HepG2 (cell line): ENCODE results near the gene GPALPP1.

Experiments
- CTCF ChIP-seq: sonication (generic); formaldehyde crosslinking; IDR thresholded peaks from 2 replicates; pipeline ENCODE4 v1.5.0; 2020; ENCODE audit warnings: mild to moderate bottlenecking, missing genetic modification reagents, moderate library complexity
- FOXC1 ChIP-seq: sonication (generic); formaldehyde crosslinking; IDR thresholded peaks from 2 replicates; pipeline ENCODE4 v1.8.0; 2022; ENCODE audit warnings: mild to moderate bottlenecking, missing genetic modification reagents, borderline replicate concordance
- PRPF4 ChIP-seq: fragments of 200-400 bp; formaldehyde crosslinking; IDR thresholded peaks from 2 replicates; pipeline ENCODE4 v1.6.1; 2016; ENCODE audit warnings: low read length, low read depth; ENCODE audit not compliant: poor library complexity, severe bottlenecking
- RELA ChIP-seq: sonication (generic); formaldehyde crosslinking; IDR thresholded peaks from 2 replicates; pipeline ENCODE4 v1.4.0; 2020; ENCODE audit warnings: missing genetic modification reagents
- SMAD3 ChIP-seq: sonication (generic); formaldehyde crosslinking; IDR thresholded peaks from 2 replicates; pipeline ENCODE4 v1.4.0; 2020; ENCODE audit warnings: missing genetic modification reagents
- TAF1 ChIP-seq: sonication (generic); formaldehyde crosslinking; IDR thresholded peaks from 2 replicates; pipeline ENCODE4 v1.4.0; 2020; ENCODE audit warnings: missing genetic modification reagents
- THAP7 ChIP-seq: sonication (generic); formaldehyde crosslinking; IDR thresholded peaks from 2 replicates; pipeline ENCODE4 v1.8.1; 2023; ENCODE audit warnings: mild to moderate bottlenecking, missing genetic modification reagents
- TOE1 ChIP-seq: sonication (generic); formaldehyde crosslinking; IDR thresholded peaks from 2 replicates; pipeline ENCODE4 v1.4.0; 2020; ENCODE audit warnings: mild to moderate bottlenecking, missing genetic modification reagents
- ZMYM3 ChIP-seq: sonication (generic); formaldehyde crosslinking; IDR thresholded peaks from 2 replicates; pipeline ENCODE4 v1.5.1; 2020; ENCODE audit warnings: mild to moderate bottlenecking, missing genetic modification reagents
- ZNF335 ChIP-seq: sonication (generic); formaldehyde crosslinking; IDR thresholded peaks from 2 replicates; pipeline ENCODE4 v1.4.0; 2020; ENCODE audit warnings: missing genetic modification reagents
- ZNF350 ChIP-seq: sonication (generic); formaldehyde crosslinking; IDR thresholded peaks from 2 replicates; pipeline ENCODE4 v1.4.0; 2020; ENCODE audit warnings: mild to moderate bottlenecking, low read depth, missing genetic modification reagents, borderline replicate concordance
- ZNF557 ChIP-seq: sonication (generic); formaldehyde crosslinking; IDR thresholded peaks from 2 replicates; pipeline ENCODE4 v1.4.0; 2020; ENCODE audit warnings: missing genetic modification reagents
- ZNF644 ChIP-seq: IDR thresholded peaks from 2 replicates; pipeline ENCODE4 v1.6.1; 2016; ENCODE audit warnings: low read depth
- ZNF710 ChIP-seq: sonication (generic); formaldehyde crosslinking; IDR thresholded peaks from 2 replicates; pipeline ENCODE4 v1.5.0; 2020; ENCODE audit warnings: mild to moderate bottlenecking, missing genetic modification reagents, borderline replicate concordance

DNA sequence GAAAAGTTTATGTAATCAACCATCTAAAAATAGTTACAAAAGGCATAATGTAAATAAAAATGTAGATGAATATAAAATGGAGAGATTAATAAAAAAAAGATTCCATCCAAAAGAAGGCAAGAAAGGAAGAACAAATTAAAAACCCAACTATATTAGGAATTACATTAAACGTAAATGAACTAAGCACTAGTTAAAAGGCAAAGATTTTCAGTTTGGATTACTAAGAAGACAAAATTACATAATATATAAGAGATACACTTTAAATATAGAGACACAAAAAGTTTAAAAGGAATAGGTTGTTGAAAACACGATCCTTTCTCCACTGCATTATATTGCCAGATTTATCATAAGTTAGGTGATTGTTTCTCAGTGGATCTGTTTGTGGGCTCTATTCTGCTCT lies 27.3 kb upstream of the GPALPP1 start:
- TF ChIP-seq ZNF350 (CRISPR knock-in tag): no peak
- no peak for TF ChIP-seq FOXC1 (CRISPR knock-in tag)
- TF ChIP-seq TAF1 (CRISPR knock-in tag): no peak
- TF ChIP-seq TOE1: no peak
- no peak for TF ChIP-seq CTCF
- no peak for TF ChIP-seq ZMYM3 (CRISPR knock-in tag)
- no peak for TF ChIP-seq ZNF644 (CRISPR knock-in tag)
- TF ChIP-seq ZNF335: no peak
- no peak for TF ChIP-seq ZNF710
- TF ChIP-seq RELA (CRISPR knock-in tag): no peak
- no peak for TF ChIP-seq THAP7 (CRISPR knock-in tag)
- TF ChIP-seq SMAD3 (CRISPR knock-in tag): no peak
- no peak for TF ChIP-seq PRPF4
- no peak for TF ChIP-seq ZNF557 (CRISPR knock-in tag)
